ENCODE data around the gene MYO1H.
"Not testable (repeated sequence)": the region's sequence is repeated elsewhere in the genome, so short reads cannot be mapped to it uniquely, and the experiment has no call there.

The MYO1H gene

DNA sequence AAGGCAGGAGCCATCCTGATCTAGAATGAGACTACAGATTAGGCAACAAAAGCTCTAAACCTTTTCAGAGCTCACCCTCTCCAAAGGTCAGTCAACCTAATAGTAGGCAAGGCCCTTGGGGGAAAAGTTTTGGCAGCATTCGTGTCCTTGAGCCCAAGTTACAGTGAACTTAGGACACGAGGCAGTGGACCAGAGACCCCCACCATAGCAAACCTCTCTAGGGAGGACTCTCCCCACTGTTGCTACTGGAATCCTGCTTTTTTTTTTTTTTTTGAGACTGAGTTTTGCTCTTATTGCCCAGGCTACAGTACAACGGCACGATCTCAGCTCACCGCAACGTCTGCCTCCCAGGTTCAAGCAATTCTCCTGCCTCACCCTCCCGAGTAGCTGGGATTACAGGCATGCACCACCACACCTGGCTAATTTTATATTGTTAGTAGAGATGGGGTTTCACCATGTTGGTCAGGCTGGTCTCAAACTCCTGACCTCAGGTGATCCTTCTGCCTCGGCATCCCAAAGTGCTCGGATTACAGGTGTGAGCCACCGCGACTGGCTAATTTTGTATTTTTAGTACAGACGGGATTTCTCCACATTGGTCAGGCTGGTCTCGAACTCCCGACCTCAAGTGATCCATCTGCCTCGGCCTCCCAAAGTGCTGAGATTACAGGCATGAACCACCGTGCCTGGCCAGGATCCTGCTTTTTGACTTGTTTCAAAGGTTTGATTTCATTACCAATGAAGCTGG lies 126.0 kb downstream of the MYO1H start:
- DNase-seq (ENCODE audit: low read depth, low spot score), result not testable (repeated sequence)

DNA sequence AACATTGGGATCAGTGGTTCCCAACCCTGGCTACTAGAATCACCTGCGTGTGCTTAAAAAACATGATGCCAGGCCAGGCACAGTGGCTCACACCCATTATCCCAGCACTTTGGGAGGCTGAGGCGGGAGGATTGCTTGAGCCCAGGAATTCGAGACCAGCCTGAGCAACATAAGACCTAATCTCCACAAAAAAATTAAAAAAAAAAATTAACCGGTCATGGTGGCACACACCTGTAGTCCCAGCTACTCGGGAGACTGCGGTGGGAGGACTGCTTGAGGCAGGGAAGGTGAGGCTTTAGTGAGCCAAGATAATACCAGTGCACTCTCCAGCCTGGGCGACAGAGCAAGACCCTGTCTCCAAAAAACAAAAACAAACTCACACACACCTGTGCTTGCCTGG lies 127.4 kb downstream of the MYO1H start:
- DNase-seq (ENCODE audit: low read depth, low spot score), result no peak

DNA sequence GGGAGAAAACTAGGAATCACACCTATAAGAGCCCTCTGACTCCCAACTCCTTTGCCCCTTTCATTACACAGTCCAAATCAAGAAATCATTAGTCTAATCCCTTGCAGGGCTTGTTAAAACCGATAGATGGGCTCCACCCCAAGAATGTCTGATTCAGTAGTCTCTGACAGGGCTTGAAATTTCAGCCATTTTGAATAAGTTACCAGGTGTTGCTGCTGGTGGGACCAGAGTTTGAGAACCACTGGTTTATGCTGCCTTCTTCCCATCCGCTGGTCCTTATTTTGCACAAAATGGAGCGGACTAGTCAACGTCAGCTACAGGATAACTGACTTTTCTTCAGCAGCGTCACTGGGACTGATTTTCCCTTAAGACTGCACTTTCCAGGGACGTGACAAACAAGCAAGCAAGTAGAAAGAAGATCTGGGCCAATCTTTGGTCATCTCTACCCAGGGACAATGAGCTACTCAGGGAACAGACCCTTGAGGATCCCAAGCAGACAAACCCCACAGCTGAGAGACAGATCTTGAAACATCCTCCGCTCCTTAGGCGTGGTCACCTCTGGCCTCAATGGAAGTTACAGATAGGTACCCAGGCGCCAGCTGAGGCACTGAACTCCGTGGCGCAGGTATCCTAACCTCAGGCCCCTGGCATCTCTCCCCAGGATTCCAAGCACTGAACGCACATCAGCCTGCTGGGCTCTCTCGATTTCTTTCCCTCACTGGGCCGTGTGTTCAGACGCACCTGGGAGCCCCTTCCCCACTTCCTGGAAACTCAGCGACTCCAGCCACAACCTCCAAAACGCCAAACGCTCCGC lies 128.5 kb downstream of the MYO1H start:
- no peak for DNase-seq (ENCODE audit: low read depth, low spot score)

DNA sequence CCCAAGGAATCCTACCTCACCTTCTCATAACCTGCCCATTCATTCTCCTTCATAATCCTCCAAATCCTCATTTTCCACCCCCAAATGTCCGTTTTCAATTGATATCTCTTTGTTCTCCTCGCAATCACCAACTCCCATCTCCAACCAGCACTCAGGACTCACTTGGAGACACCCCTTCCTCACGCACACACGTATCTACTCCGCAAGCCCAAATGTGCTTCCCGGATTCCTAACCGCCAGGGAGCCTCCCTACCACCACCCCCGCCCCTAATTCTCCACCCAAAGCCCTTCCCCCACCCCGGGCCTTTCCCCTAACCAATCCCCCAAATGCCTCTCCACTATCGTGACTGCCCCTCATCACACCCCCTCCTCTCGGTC lies 129.1 kb downstream of the MYO1H start:
- DNase-seq (ENCODE audit: low read depth, low spot score), result no peak

DNA sequence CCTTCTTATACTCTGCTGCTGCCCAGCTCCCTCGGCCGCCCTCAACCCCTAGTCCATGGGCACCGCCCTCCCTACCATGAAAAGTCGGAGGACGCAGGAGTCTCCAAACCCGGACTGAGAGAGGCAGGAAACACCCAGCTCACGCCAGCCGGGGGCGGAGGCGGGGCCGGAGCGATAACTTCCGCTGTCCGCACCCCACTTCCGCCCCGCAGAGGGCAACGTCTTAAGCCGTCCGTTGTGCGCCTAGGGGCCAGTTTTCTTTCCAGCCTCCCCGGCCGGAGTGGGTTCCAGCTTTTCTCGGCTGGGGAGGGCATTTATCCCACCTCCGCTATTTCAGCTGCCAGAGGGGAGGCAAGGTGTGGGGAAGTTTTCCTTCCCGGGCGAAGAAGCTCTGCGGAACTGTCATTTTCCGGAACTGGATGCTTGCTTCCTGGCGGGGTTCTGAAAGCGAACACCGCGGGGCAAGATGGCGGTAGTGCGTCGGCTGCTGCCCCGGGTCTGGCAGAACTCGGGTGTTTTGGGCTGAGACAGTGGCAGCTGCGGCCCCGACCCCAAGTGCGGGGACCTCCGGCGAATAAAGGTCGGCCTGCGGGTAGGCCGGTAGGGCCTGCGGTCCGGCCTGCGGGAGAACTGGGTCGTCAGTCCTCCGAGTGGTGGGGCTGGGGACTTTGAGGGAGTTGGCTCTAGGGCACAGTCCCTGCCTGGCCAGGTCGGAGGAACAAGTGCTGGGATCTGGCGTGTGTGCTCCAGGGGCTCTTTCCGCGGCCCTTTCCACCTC lies 129.7 kb downstream of the MYO1H start, which contains the start of the genes KCTD10 and UBE3B:
Gene KCTD10, minus strand, starts transcription at position 116 of the 778 bp plus-strand sequence. Its CDS starts 38 bp downstream, at position 78.
Gene UBE3B, plus strand, starts transcription at position 450 of the 778 bp plus-strand sequence. CDS start 5,918 bp downstream, outside the sequence.
- DNase-seq (ENCODE audit: low read depth, low spot score), result peak; percentile 63

DNA sequence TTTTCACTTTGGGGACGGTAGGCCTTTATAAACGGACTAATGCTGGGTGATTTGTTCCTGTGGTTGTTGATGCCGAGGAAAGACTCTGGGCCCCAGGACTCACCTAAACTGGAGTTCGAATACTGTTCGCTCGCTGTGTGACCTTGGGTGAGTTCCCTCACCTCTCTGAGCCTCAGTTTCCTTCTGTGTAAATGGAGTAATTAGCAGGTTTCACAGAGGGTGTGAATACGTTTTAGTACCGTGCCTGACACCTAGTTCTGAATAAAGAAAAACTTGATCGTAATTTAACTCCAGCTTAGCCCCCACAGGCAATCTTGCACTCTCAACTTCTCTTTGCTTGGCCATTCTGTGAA lies 130.2 kb downstream of the MYO1H start:
- DNase-seq (ENCODE audit: low read depth, low spot score), result no peak

DNA sequence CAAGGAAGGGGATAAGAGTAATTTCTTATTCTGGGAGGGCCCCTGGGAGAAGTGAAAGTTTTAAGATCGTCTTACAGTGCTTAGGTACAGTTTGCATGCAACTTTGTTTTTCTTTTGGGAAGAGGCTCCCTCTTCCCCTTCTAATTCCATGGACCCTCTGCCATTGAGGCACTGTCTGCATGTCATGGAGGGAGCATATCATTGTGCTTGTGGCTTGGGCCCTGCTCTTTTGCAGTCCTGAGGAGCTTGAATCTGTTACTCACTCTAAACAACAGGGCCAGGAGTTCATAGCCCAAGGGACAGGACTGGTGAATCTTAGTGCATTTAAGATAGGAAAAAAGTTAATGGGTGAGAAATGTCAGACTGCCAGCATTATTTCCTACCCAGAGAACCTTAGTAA lies 132.1 kb downstream of the MYO1H start:
- DNase-seq (ENCODE audit: low read depth, low spot score), result no peak

DNA sequence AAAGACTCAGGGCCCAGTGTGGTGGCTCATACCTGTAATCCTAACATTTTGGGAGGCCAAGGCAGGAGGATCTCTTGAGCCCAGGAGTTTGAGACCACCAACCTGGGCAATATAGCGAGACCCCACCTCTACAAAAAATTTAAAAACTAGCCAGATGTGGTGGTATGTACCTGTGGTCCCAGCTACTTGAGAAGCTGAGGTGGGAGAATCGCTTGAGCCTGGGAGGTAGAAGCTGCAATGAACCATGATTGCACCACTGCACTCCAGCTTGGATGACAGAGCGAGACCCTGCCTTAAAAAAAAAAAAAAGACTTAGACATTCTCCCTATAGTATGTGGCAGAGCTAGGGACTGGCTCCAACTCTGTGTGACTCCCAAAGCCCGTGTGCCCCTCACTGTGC lies 132.7 kb downstream of the MYO1H start:
- no peak for DNase-seq (ENCODE audit: low read depth, low spot score)

DNA sequence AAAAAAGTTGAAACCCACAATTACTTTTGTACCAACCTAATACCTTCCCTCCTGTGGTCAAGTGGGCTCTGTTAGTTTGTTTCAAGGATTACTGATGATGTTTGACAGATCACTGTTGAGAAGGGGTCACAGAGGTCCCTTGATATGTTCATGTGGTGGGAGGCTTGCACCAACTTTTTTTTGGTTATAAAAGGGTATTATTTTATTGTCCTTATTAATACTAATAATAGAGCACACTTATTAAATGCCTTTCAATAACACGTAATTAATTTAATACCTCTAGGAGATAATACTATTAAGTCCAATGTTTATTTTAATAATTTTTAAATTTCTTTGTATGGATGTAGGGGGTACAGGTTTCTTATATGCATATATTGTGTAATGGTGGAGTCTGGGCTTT lies 134.2 kb downstream of the MYO1H start:
- no peak for DNase-seq (ENCODE audit: low read depth, low spot score)

DNA sequence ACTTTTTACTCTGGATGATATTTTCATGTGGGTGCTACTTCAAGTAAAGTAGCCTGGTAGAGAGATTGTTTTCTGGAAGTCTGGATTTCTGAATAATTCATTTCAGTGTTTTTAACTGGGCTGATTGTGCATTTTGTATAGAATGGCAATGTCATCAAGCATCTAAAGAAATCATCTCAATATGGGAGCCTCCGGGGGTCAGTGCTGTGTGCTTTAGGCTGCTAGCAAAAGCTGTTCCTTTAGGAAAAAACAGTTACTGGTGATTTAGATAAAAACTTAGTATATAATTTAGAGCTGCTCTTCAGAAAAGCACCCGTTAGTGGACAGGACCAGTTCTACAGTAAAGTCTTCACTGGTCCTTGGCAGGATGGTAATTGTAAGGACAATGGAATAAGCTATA lies 134.8 kb downstream of the MYO1H start:
- no peak for DNase-seq (ENCODE audit: low read depth, low spot score)

DNA sequence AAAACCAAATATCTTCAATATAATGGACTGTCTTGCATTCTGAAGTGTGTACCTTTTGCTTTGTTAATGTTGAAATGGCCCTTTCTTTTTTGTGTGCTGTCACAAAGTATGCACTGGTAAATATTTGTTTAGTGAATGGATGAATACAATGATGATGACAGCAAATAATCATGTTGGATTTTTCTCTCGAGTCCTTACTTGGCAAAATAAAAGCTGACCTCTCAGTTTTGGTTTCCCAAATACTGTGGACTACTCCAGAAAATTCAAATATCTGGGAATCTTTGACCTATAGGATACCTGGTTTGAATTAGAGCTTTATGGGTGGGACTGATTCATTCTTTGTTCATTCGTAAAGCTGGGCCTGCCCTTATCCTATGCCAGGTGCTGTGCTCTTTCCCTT lies 135.2 kb downstream of the MYO1H start:
- no peak for DNase-seq (ENCODE audit: low read depth, low spot score)

DNA sequence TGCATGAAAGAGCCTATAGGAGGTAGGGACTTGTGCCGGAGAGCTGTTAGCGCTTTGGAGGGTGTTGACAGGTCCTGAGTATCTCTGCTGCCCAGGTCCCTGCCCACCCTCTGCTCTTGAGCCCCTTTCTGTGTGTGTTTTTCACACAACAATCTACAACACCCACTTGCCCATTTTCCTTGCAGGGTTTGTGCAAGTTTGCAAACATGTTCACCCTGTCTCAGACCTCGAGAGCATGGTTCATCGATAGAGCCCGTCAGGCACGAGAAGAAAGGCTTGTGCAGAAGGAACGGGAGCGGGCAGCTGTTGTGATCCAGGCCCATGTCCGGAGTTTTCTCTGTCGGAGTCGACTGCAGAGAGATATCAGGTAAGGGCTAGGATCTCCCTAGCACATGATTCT lies 135.6 kb downstream of the MYO1H start:
- no peak for DNase-seq (ENCODE audit: low read depth, low spot score)

DNA sequence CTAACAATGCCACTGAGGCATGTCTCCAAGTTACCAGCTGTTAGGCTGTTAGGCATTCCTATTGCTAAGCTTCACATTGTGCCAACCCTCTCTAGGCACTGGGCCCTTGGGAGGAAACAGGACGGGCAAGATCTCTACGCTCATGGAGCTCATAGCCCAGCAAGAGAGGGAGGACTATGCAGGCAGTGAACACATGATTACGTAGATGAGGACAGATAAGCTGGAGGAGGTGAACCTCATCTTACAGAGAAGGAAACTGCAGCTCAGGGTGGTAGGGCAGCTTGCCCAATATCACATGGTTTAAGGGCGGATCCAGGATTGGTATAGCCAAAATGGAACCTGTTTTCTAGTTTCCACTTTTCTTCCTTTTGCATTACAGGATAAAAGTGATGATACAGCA lies 137.5 kb downstream of the MYO1H start:
- DNase-seq (ENCODE audit: low read depth, low spot score), result no peak

DNA sequence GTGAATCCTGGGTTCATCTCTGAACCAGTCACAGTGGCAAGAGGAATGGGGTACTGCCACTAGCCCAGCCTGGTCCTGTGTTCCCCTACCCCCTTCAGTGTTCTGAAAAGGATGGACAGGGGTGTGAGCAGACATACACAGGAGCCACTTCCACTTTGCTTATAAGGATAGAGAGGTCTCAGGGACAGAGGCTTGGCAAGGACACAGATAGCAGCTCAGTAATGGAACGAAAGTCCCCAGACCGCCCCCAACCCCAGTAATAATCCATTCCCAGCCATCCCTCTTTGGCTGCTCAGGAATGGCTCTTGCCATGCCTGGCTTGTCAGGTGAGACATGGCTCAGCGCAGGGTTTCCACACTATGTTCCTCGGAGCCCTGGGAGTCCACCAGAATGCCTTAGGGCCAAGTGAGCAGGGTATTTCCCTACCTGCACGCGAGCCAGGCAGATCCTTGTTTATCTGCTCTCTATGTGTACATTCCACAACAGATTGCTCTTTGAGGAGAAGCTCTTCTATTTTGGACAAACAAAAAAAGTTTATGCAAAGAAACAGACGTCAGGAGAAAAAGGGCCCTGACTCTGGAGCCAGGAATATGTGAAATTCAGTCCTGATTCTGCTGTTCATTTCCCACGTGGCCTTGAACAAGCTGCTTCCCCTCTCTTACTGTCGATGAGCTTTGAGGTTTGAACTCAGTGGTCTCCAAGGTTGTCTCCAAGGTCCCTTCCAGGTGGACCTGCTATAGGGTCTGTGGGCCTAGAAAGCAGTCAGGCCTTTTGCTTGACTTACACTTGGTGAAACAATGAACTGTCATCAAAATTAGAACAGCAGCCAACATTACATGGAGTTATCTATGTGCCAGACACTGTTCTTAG lies 139.7 kb downstream of the MYO1H start:
- DNase-seq (ENCODE audit: low read depth, low spot score), result no peak

DNA sequence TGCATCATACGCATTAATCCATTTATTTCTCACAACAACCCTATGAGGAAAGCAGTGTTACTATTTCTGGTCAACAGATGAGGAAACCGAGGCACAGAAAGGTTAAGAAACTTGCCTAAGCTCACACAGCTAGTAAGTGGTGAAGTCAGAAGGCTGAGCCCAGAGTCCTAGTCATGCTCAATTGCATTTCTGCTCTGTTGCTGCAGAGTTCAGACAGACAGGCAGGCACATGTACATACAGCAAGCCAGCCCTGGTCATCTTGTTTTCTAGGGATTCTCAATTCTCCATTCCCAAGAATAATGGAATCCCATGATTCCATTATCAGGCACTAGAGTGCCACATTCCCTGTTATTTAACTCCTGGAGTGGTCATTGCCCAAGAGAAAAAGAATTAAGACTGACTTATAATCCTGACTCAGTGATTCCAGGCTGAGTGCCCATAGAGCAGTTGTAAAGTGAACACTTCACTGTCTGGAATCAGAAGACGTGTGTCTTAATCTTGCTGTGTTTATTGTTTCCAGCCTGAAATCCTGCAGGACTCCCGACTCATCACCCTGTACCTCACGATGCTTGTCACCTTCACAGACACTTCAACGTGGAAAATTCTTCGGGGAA lies 140.5 kb downstream of the MYO1H start:
- DNase-seq (ENCODE audit: low read depth, low spot score), result no peak

DNA sequence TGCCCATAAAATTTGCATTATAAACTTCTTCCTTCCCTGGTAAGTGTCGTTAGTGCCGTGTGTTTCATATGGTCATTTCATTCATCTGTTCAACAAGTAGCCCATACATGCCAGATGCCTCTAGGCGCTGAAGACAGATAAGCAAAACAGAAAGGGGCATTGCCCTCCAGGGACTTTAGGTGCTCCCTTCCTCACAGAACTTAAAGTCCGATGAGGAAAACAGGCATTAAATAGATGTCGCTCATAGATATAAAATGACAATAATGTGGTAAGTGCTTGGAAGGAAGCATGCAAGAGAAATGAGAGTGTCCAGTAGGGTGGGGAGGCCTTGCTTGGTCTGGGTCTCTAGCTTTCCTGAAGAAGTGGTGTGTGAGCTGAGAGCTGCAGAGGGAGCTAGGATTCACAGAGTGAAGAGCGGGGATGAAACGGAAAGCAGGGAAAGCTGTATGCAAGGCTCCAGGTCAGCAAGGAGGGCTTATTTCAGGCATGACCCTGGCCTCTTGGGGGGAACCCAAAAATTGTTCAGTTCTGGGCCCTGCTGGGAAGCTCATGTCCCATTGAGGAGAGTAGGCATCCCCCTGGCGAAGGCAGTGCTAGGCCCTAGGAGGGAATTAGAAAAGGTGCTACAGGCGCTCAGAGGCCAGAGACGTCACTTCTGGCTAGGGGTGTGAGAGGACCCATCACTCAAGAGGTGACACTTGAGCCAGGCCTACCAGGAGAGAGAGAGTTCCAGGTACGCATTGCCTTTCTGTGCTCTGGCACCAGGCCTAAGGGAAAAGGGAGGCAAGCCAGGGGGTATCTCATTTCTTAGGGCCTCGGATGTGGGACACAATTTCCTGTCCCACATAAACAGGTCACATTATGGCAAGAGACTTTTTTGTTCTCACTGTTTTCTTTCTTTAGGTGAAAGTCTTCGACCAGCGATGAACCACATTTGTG lies 141.6 kb downstream of the MYO1H start:
- no peak for DNase-seq (ENCODE audit: low read depth, low spot score)

DNA sequence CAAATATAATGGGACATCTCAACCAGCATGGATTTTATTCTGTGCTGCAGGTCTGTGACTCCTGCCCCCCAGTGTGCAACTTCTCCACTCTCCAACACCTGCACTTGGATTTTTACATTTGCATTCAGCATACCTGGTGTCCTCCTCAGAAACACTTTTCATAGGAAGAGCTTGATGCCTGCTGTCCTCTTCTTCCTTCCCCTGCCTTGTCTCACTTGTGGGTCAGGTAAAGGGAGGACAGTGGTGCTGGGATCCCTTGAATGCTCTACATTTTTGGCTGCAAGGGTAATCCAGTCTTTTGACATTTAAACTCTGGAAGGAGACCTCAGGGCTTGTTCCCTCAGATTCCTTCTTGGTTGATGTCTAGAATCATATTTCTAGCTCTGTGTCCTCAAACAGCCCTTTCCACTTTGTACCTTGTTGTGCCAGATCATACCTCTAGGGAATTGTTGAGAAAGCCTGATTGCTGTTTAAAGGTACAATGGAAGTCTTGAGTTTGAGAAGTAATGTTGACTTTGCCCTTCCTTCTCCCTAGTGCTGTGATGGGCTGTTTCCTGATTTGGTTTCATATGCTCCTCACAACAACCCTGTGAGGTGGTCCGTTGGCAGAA lies 142.4 kb downstream of the MYO1H start:
- DNase-seq (ENCODE audit: low read depth, low spot score), result no peak

DNA sequence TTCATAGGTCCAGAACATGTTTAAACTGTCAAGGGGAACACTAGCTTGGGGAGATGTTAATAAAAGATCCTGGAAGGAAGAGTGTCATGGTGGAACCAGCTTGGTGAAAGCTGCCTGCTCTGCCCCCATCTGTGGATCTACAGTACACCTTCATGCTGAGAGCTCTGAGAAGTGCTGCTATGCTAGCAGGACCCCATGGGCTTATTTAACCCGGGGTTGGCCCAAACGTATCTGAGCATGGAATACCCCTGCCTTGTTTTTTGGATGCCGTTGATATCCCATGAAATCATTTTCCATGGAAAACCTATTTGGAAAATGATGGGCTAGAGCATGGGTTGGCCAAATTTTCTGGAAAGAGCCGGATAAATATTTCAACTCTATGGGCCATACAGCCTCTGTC lies 144.0 kb downstream of the MYO1H start:
- no peak for DNase-seq (ENCODE audit: low read depth, low spot score)

DNA sequence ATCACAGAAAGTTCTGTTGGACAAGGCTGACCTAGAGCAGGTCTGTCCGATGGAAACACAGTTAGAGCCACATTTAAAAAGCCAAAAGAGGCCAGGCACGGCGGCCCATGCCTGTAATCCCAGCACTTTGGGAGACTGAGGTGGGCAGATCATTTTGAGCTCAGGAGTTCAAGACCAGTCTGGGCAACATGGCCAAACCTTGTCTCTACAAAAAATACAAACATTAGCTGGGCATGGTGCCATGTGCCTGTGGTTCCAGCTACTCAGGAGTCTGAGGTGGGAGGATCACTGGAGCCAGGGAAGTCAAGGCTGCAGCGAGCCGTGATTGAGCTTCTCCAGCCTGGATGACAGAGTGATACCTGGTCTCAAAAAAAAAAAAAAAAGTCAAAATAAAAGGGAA lies 144.7 kb downstream of the MYO1H start:
- DNase-seq (ENCODE audit: low read depth, low spot score), result no peak
